Stimulated activated CD8-positive, alpha-beta memory T cell treated with anti-CD3 and anti-CD28 coated beads, Interleukin-4, amount 100 ng/mL, for 48 hours (primary cell): ENCODE results near the gene NCL.
A peak's percentile ranks its signal among the peaks of the same experiment; 100 is the strongest.
"Not testable (repeated sequence)": the region's sequence is repeated elsewhere in the genome, so short reads cannot be mapped to it uniquely, and the experiment has no call there.

ENCODE experiments used
- DNase-seq: peaks from one replicate; pipeline ENCODE4 v3.0.0-alpha.2; 2020

Gene NCL

GRCh38 chr2:231467613-231468530 lies 3.6 kb upstream of the NCL start:
- DNase-seq = no peak

- no peak for DNase-seq
These were observed 2.8 kb upstream of the NCL start for GRCh38 chr2:231467016-231467545.

- DNase-seq = peak; percentile 99
These were observed 574 bp upstream of the NCL start for GRCh38 chr2:231464576-231465540.

- no peak for DNase-seq
These were observed 1.4 kb downstream of the NCL start for GRCh38 chr2:231462729-231463465.

- DNase-seq = no peak
These were observed 2.7 kb downstream of the NCL start for GRCh38 chr2:231461516-231461971.

- DNase-seq = not testable (repeated sequence)
These were observed 3.4 kb downstream of the NCL start for GRCh38 chr2:231460841-231461240.

- no peak for DNase-seq
These were observed 4.0 kb downstream of the NCL start for GRCh38 chr2:231460073-231460835.

- DNase-seq = no peak
These were observed 5.9 kb downstream of the NCL start for GRCh38 chr2:231458368-231458767.

GRCh38 chr2:231457101-231457500 lies 7.2 kb downstream of the NCL start:
- no peak for DNase-seq

GRCh38 chr2:231456295-231457004 lies 7.8 kb downstream of the NCL start:
- no peak for DNase-seq

- DNase-seq = no peak
These were observed 8.4 kb downstream of the NCL start for GRCh38 chr2:231455890-231456289.

GRCh38 chr2:231455222-231455621 lies 9.1 kb downstream of the NCL start:
- DNase-seq = peak; percentile 31

- DNase-seq = no peak
These were observed 9.9 kb downstream of the NCL start for GRCh38 chr2:231454361-231454791.

- DNase-seq = peak; percentile 44
These were observed 11.3 kb downstream of the NCL start for GRCh38 chr2:231452799-231453508.

GRCh38 chr2:231450548-231450989 lies 13.7 kb downstream of the NCL start:
- DNase-seq = no peak

- DNase-seq = no peak
These were observed 14.7 kb downstream of the NCL start for GRCh38 chr2:231449503-231450054.

- DNase-seq = no peak
These were observed 27.3 kb downstream of the NCL start for GRCh38 chr2:231436957-231437356.

GRCh38 chr2:231433990-231434389 lies 30.3 kb downstream of the NCL start:
- no peak for DNase-seq

GRCh38 chr2:231431606-231432005 lies 32.7 kb downstream of the NCL start:
- no peak for DNase-seq

- DNase-seq = not testable (repeated sequence)
These were observed 33.8 kb downstream of the NCL start for GRCh38 chr2:231430437-231430836.
